CD4-positive, alpha-beta T cell (primary cell): ENCODE results near the gene OPCML. TPM values are rescaled to one million over a fixed set of nuclear protein-coding genes. Genes with fewer than 3 reads are reported as not detected.

ENCODE experiments used
- ATAC-seq: fragments of 200-7000 bp; cut with Tn5 transposase; one replicate; pipeline ENCODE4 v1.10.0; 2022; ENCODE audit warnings: mild to moderate bottlenecking; ENCODE audit not compliant: poor library complexity
- CTCF ChIA-PET: fragments of 350-600 bp; sonication (Branson Sonifier 250); formaldehyde crosslinking; loops from one replicate; lab custom pipeline; 2021; ENCODE audit warnings: antibody characterized with exemption, inconsistent platforms; lab: Charles Lee
- POLR2A ChIA-PET: fragments of 350-600 bp; sonication (Branson Sonifier 250); formaldehyde crosslinking; loops from one replicate; lab custom pipeline; 2021; ENCODE audit warnings: antibody characterized with exemption, inconsistent platforms; lab: Charles Lee
- DNase-seq, 14 experiments: peaks; one replicate each; pipeline ENCODE4 v3.0.0-alpha.2; 2013 to 2020; ENCODE audit warnings: mixed read lengths in 2 of 14
- H3K27ac ChIP-seq, 2 donors: one replicate each; pipeline versions ENCODE4 v1.5.1 to v1.7.0; 2013; ENCODE audit warnings: low read length in 2 of 2, low read depth in 1 of 2, mild to moderate bottlenecking in 1 of 2
- H3K27me3 ChIP-seq, 2 experiments: 1 replicate in 1 of 2; 2 replicates in 1 of 2; pipeline versions ENCODE4 v1.6.1 to v1.7.0; 2013; ENCODE audit warnings: low read length in 2 of 2, control low read depth in 1 of 2, mild to moderate bottlenecking in 1 of 2, moderate library complexity in 1 of 2; ENCODE audit not compliant: insufficient read depth in 2 of 2, control insufficient read depth in 1 of 2
- H3K36me3 ChIP-seq: one replicate; pipeline ENCODE4 v1.6.1; 2013; ENCODE audit warnings: low read length, control low read depth; ENCODE audit not compliant: insufficient read depth
- H3K4me1 ChIP-seq: one replicate; pipeline ENCODE4 v1.6.1; 2013; ENCODE audit warnings: low read length, control low read depth; ENCODE audit not compliant: insufficient read depth
- H3K4me3 ChIP-seq: one replicate; pipeline ENCODE4 v1.5.1; 2013; ENCODE audit warnings: mild to moderate bottlenecking, low read length, moderate library complexity
- H3K9me3 ChIP-seq, 2 experiments: 1 replicate in 1 of 2; 2 replicates in 1 of 2; pipeline versions ENCODE4 v1.6.1 to v1.7.0; 2013; ENCODE audit warnings: low read length in 2 of 2, mild to moderate bottlenecking in 2 of 2, control low read depth in 1 of 2, moderate library complexity in 1 of 2; ENCODE audit not compliant: control insufficient read depth in 1 of 2, insufficient read depth in 1 of 2
- H3K27ac Mint-ChIP-seq: one replicate; pipeline ENCODE4 v1.8.0; 2020; ENCODE audit warnings: mixed read lengths
- H3K27me3 Mint-ChIP-seq: one replicate; pipeline ENCODE4 v1.8.0; 2021; ENCODE audit warnings: mixed read lengths
- H3K36me3 Mint-ChIP-seq: one replicate; pipeline ENCODE4 v1.8.0; 2021; ENCODE audit warnings: low read depth, mixed read lengths
- H3K4me1 Mint-ChIP-seq: one replicate; pipeline ENCODE4 v1.8.0; 2021; ENCODE audit warnings: low read depth, mixed read lengths
- H3K4me3 Mint-ChIP-seq: one replicate; pipeline ENCODE4 v1.8.0; 2020; ENCODE audit warnings: mild to moderate bottlenecking, mixed read lengths
- H3K9me3 Mint-ChIP-seq: one replicate; pipeline ENCODE4 v1.8.0; 2020; ENCODE audit warnings: mixed read lengths
- intact Hi-C, 2 experiments: fragments of 100-400 bp; cut with DNase I in 1 of 2; cut with micrococcal nuclease in 1 of 2; formaldehyde crosslinking; loops; one replicate each; pipeline versions ENCODE4 v1.15.1 to v1.9.0; 2023 to 2025; cut with DNase I, micrococcal nuclease
- total RNA-seq, 174 experiments: library from RNA in 2 of 174; stranded (reverse) in 2 of 174; gene quantifications; one replicate each; pipeline ENCODE4 v1.2.3 and lab custom pipeline; 2021 to 2026
- TF ChIP-seq, protein P1 (sequence below): fragments of 200-600 bp; IDR thresholded peaks from one replicate; pipeline ENCODE4 v1.8.0; 2022; ENCODE audit warnings: antibody characterized with exemption, mild to moderate bottlenecking

OPCML gene
- total RNA-seq, 2 experiments from 2014 or later = not detected

DNA sequence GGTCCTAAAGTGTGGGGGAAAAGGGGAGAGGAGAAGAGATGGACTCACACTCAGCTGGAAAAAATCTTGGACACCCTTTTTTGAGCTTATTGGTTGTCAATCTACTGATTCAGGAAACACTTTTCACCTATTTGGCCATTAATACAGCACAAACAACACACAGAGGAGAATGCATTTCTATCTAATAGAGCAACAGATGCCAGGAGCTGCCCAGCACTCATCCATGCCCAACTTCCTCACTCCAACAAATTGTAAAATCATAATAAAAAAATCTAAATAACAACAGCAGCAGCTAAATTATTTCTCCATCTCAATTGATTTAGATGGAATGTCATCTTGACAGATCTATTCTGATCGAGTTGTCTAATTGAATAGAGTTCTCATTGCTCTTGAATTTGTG is 628.2 kb downstream of the OPCML start:
- no peak for ATAC-seq
- no peaks in the 10 kb centered on the region for H3K9me3 Mint-ChIP-seq
- POLR2A ChIA-PET = no interaction called here
- H3K36me3 ChIP-seq = no peaks in the 10 kb centered on the region
- H3K27ac ChIP-seq = no peak overlapping the region
- H3K27ac Mint-ChIP-seq = no peak overlapping the region
- CTCF ChIA-PET = interaction anchor here (1.4 kb wide), 1 partner anchor 11 kb away, joined by 4 read pairs; no protein-coding TSS in a partner anchor
- H3K27me3 ChIP-seq = no peaks in the 10 kb centered on the region
- H3K36me3 Mint-ChIP-seq = no peaks in the 10 kb centered on the region
- H3K4me3 ChIP-seq = no peak overlapping the region
- H3K27me3 Mint-ChIP-seq = no peaks in the 10 kb centered on the region
- H3K4me3 Mint-ChIP-seq = no peak overlapping the region
- TF ChIP-seq, protein P1, sequence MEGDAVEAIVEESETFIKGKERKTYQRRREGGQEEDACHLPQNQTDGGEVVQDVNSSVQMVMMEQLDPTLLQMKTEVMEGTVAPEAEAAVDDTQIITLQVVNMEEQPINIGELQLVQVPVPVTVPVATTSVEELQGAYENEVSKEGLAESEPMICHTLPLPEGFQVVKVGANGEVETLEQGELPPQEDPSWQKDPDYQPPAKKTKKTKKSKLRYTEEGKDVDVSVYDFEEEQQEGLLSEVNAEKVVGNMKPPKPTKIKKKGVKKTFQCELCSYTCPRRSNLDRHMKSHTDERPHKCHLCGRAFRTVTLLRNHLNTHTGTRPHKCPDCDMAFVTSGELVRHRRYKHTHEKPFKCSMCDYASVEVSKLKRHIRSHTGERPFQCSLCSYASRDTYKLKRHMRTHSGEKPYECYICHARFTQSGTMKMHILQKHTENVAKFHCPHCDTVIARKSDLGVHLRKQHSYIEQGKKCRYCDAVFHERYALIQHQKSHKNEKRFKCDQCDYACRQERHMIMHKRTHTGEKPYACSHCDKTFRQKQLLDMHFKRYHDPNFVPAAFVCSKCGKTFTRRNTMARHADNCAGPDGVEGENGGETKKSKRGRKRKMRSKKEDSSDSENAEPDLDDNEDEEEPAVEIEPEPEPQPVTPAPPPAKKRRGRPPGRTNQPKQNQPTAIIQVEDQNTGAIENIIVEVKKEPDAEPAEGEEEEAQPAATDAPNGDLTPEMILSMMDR = no peak
- intact Hi-C loops = no loop called here
- H3K4me1 Mint-ChIP-seq = no peaks in the 10 kb centered on the region
- DNase-seq = no peak
- H3K9me3 ChIP-seq = peaks cover 0 to 5% of the 10 kb centered on the region in 2 experiments
- H3K4me1 ChIP-seq = no peaks in the 10 kb centered on the region

DNA sequence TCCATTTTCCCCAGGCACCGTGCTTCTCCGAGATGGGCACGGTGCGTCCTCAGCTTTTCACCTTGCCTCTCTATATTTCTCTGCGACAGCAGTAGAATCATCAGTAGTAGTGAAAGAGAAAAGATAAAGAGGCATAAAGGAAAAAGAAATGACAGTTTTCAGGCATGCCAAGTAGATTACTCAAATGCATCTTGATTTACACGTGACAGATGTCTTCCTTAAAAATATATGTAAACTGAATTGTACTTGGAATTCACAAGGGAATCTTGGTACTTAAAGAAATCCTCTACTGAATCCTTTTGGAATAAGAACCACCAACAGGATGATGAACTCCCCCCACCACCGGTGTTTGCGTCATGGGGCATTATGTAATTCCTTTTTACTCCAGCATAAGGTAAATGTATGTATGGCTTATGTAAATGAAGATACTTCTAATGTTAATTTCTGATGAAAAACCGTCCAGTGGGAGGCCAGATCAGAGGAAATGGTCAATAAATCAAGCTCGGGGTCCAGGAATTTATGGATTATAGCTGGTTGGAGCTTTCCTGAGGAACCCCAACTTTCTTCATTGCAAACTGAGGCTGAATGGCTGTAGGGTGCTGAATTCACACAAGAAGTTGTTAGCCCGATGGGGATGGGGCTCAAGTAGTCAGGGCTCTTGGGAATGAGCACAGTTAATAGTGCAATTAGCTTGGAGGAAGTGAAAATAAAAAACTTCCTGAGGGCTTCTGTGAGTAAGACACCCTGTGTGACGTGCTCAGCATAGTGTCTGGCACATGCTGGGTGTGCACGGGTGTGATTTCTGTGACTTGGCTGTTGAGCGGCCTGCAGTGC is 630.4 kb downstream of the OPCML start:
- H3K4me3 ChIP-seq = no peak overlapping the region
- CTCF ChIA-PET = no interaction called here
- DNase-seq (no peak), ATAC-seq (no peak)
- no peaks in the 10 kb centered on the region for H3K9me3 ChIP-seq
- no peak overlapping the region for H3K4me3 Mint-ChIP-seq
- TF ChIP-seq, protein P1 = no peak
- H3K9me3 Mint-ChIP-seq = no peaks in the 10 kb centered on the region
- H3K27me3 ChIP-seq = no peaks in the 10 kb centered on the region
- POLR2A ChIA-PET = no interaction called here
- no peaks in the 10 kb centered on the region for H3K36me3 Mint-ChIP-seq
- no peaks in the 10 kb centered on the region for H3K36me3 ChIP-seq
- H3K27ac Mint-ChIP-seq = no peak overlapping the region
- H3K4me1 Mint-ChIP-seq = no peaks in the 10 kb centered on the region
- no peak overlapping the region for H3K27ac ChIP-seq
- no peaks in the 10 kb centered on the region for H3K27me3 Mint-ChIP-seq
- no peaks in the 10 kb centered on the region for H3K4me1 ChIP-seq
- intact Hi-C loops = no loop called here

DNA sequence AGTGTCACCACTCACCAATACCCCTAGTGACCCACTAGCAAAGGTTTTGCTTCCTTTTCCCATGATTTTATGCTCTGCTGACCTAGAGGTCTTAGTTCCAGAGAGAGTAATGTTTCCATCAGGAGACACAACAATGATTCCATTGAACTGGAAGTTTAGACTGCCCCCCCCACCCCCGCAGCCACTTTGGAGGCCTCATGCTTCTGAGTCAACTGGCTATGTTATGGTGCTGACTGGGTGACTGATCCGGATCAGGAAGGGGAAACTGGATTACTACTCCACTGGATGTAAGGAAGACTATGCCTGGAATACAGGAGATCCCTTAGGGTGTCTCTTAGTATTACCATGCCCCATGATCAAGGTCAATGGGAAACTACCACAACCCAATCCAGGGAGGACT is 633.6 kb downstream of the OPCML start:
- Mint-ChIP-seq H3K4me1 (no peaks in the 10 kb centered on the region), H3K4me3 (no peak overlapping the region), H3K36me3 (no peaks in the 10 kb centered on the region), H3K27me3 (no peaks in the 10 kb centered on the region), H3K27ac (no peak overlapping the region), H3K9me3 (no peaks in the 10 kb centered on the region)
- TF ChIP-seq, protein P1 = no peak
- DNase-seq (no peak), ATAC-seq (no peak)
- Histone ChIP-seq H3K27ac (no peak overlapping the region), H3K27me3 (no peaks in the 10 kb centered on the region), H3K9me3 (no peaks in the 10 kb centered on the region), H3K36me3 (no peaks in the 10 kb centered on the region), H3K4me3 (no peak overlapping the region), H3K4me1 (no peaks in the 10 kb centered on the region)
- intact Hi-C loops = no loop called here
- POLR2A ChIA-PET = no interaction called here
- CTCF ChIA-PET = no interaction called here
